GM13977 (cell line): Measurements from ENCODE around the gene SLC4A11.

ENCODE experiments used
- DNase-seq: peaks from one replicate; pipeline ENCODE4 v3.0.0; 2012; ENCODE audit warnings: low spot score
- in situ Hi-C: fragments of 300-500 bp; cut with MboI; formaldehyde crosslinking; loops from one replicate; pipeline ENCODE4 v1.12.0; 2022; ENCODE audit warnings: low sequenced_read_pairs, low pct_unique_long_range_greater_than_20kb, mixed read lengths, inconsistent platforms; ENCODE audit not compliant: unreplicated experiment
- TF ChIP-seq, protein P1 (sequence below): IDR thresholded peaks from 2 replicates; pipeline ENCODE4 v1.5.1; 2012; ENCODE audit warnings: mild to moderate bottlenecking, control low read depth; ENCODE audit not compliant: insufficient read depth; ENCODE audit errors: extremely low read depth, missing control alignments

The SLC4A11 gene

DNA sequence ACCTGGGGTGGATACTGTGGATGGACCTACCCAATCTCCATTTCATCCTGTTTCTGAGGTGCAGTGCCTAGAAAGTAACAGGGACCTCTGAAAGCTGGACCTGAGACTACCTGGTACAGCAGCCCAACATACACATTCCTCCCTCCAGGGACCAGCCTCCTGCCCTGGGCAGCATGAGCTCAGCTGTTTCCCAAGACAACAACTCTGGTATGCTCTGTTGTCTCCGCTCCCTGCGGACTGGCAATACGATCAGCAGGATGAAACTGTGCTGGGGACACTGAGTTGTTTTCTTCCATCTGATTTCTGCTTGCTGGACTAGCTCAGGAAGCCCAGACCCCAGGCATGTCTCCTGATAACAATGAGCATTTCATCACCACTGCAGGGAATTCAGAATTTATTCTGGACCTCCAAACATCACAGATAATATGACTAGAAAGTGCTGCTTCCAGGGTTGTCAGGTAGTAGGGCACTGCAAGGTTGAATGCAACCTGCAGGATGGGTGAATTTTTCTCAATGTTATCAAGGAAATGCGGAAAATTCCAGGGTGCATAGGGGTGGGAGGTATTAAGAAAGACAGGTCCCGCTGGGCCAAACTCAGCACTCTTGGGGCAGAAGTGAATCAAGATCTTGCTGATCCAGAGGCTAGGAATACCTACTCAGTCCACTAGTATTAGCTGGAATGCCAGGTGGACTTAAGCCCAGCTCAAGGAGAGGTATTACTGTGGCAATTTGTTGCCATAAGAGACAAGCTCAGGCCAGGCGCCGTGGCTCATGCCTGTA is 38.9 kb upstream of the SLC4A11 start:
- DNase-seq: no peak
- in situ Hi-C loops: no loop called here
- TF ChIP-seq, protein P1, sequence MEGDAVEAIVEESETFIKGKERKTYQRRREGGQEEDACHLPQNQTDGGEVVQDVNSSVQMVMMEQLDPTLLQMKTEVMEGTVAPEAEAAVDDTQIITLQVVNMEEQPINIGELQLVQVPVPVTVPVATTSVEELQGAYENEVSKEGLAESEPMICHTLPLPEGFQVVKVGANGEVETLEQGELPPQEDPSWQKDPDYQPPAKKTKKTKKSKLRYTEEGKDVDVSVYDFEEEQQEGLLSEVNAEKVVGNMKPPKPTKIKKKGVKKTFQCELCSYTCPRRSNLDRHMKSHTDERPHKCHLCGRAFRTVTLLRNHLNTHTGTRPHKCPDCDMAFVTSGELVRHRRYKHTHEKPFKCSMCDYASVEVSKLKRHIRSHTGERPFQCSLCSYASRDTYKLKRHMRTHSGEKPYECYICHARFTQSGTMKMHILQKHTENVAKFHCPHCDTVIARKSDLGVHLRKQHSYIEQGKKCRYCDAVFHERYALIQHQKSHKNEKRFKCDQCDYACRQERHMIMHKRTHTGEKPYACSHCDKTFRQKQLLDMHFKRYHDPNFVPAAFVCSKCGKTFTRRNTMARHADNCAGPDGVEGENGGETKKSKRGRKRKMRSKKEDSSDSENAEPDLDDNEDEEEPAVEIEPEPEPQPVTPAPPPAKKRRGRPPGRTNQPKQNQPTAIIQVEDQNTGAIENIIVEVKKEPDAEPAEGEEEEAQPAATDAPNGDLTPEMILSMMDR: no peak

DNA sequence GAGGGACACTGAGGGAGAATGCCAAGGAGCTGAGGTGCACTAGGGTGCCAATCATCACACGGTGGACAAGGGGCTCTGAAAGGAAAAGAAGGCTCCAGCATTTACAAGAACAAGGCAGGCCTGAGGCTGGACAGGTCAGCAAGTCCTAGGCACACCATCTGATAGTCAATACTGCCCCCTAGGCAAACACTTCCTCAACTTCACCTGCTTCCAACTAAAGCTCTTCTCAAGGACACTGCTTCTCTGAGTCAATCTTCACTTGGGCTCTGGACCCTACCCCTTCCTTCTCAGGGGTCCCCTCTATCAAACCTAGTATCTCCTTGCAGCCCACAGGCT is 37.7 kb upstream of the SLC4A11 start:
- in situ Hi-C loops: no loop called here

GRCh38 chr20:3275966-3276679 is 37.1 kb upstream of the SLC4A11 start:
- TF ChIP-seq, protein P1: no peak
- in situ Hi-C loops: no loop called here
- DNase-seq: no peak

More for the DNA sequence above, 37.7 kb upstream of the SLC4A11 start:
- DNase-seq: peak; percentile 58
- TF ChIP-seq, protein P1: peak; percentile 53

GRCh38 chr20:3275064-3275935 is 36.3 kb upstream of the SLC4A11 start:
- in situ Hi-C loops: no loop called here

DNA sequence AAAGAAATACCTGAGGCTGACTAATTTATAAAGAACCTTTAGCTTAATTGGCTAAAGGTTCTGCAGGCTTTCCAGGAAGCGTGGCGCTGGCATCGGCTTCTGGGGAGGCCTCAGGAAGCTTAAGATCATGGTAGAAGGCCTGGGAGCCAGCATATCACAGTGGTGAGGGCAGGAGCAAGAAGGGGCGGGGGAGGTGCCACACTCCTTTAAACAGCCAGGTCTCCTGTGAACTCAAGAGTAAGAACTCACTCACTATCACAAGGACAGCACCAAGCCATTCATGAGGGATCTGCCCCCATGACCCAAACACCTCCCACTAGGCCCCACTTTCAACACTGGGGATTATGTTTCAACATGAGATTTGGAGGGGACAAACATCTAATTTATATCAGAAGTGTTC is 34.4 kb upstream of the SLC4A11 start:
- no peak for DNase-seq
- in situ Hi-C loops: no loop called here
- TF ChIP-seq, protein P1: no peak

More at GRCh38 chr20:3275064-3275935, 36.3 kb upstream of the SLC4A11 start:
- TF ChIP-seq, protein P1: no peak
- no peak for DNase-seq

DNA sequence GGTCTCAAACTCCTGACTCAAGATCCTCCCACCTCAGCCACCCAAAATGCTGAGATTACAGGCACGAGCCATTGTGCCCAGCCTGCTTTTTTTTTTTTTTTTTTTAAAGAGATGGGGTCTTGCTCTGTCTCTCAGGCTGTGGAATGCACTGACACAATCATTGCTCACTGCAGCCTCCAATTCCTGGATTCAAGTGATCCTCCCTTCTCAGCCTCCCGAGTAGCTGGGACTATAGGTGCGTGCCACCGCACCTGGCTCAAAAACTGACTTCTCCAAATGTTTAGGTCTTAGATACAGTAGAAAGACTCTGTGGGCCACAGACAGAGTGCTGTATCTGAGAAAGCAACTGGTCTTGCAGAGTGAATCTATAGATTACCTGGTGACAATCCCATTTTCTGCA is 31.1 kb upstream of the SLC4A11 start:
- in situ Hi-C loops: no loop called here
- TF ChIP-seq, protein P1: no peak
- no peak for DNase-seq
